Left renal cortex interstitium (tissue), 4 donors: ENCODE results near the gene DCANP1. TPM values are rescaled to one million over a fixed set of nuclear protein-coding genes. Genes with fewer than 3 reads are reported as not detected.
"Not testable (repeated sequence)": the region's sequence is repeated elsewhere in the genome, so short reads cannot be mapped to it uniquely, and the experiment has no call there.

ENCODE experiments used
- DNase-seq, 4 donors: peaks; one replicate each; pipeline ENCODE4 v3.0.0-alpha.2; 2013; ENCODE audit warnings: low read depth in 4 of 4, low spot score in 2 of 4, missing footprints in 1 of 4
- polyA plus RNA-seq, 4 donors: library from polyadenylated mRNA; unstranded; fragments of 120-200 nt; gene quantifications; one replicate each; pipeline ENCODE4 v1.2.1, GENCODE V29; 2013; ENCODE audit not compliant: insufficient read length in 4 of 4

Gene DCANP1, protein sequence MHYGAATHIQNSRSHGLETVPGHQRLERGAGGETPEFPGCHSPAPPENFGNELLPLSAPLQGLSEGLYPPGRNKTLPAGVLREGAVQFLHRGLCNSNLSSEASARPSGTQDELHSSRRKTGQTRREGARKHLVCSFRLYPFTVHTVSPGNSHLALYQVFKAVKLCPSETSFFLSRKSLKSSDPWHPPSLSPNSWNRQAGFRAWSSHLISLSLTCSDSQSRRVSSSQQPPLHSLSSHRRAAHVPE
- polyA plus RNA-seq: under 1 TPM in 2 of 4 donors, not detected in 2; 0.03 to 0.07 TPM

DNA sequence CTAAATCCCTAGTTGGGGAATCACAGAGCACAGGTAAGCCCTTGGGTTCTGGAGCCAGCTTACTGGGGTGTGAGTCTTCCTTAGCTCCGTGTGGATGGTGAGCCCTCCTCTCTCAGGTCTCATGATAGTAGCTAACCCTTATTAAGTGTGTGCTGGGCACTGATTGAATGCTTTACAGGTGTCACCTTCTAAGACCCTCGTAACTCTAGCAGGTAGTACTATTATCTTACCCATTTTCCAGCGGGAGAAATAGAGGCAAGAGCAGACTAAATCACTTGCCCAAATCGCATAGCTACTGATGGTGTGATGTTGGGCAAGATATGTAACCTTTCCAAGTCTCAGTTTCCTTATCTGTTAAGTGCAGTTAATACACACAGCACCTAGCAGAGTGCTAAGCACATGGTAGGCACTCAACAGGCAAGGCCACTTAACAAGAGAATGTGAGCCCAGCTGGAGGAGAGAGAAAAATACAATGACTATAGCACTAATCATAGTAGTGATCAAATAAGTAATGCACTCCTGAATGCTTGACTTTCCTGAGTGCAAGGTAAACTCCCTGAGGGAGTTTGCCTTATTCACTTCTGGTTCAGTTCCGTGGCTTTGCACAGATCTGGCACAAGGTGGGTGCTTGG is at the start of gene DCANP1:
TSS of gene DCANP1 (minus strand) at position 51 of the 632 bp plus-strand sequence. CDS start 240 bp downstream, outside the sequence.
- no peak for DNase-seq

DNA sequence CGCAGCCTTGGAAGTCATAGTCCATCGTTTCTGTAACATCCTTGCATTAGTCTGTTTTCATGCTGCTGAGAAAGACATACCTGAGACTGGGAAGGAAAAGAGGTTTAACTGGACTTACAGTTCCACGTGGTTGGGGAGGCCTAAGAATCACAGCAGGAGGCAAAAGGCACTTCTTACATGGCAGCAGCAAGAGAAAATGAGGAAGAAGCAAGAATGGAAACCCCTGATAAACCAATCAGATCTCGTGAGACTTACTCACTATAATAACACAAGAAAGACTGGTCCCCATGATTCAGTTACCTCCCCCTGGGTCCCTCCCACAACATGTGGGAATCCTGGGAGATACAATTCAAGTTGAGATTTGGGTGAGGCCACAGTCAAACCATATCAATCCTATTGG is 48.4 kb upstream of the DCANP1 start:
- not testable (repeated sequence) for DNase-seq

- DNase-seq: no peak
Observed at GRCh38 chr5:135494196-135494595, 47.0 kb upstream of the DCANP1 start.

GRCh38 chr5:135493406-135494180 is 46.4 kb upstream of the DCANP1 start:
- no peak for DNase-seq

DNA sequence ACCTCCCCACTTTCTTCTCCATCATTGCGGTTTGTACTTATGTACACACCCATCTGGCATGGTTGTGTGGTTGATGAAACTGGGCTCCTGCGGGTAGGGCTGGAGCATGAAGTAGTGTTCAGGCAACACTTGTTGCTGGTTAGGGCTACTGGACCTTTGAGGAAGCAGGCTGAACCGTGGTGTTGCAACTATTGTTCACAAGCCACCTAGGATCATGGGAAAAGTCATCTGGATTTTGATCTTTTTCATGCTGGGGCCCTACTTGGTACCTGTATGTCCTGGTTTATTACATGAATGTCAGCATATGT is 45.1 kb upstream of the DCANP1 start:
- no peak for DNase-seq

GRCh38 chr5:135491552-135492318 is 44.6 kb upstream of the DCANP1 start:
- no peak for DNase-seq

DNA sequence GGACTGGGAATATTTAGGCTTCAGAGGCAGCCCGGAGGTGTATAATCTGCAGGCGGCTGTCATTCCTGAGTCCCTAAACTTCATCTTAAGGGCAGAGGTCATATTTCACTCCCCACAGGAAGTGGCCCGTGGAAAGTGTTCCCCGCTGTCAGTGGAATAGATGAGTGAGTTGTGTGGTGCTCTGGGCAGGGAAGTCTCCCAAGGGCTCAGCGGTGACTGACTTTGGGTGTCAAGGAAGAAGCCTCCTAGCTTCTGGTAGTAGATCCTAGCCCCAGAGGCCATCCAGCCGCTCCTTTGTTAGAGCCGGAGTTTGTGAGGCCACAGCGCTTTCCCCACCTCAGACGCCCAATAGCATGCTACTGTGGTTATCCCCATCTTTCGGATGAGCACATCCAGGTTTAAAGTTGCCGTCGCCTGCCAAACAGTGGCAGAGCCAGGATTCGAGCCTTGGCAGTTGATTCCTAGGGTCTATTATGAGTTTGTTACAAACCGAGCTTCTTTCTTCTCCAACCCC is 43.9 kb upstream of the DCANP1 start:
- no peak for DNase-seq

GRCh38 chr5:135490245-135491037 is 43.3 kb upstream of the DCANP1 start:
- no peak for DNase-seq

DNA sequence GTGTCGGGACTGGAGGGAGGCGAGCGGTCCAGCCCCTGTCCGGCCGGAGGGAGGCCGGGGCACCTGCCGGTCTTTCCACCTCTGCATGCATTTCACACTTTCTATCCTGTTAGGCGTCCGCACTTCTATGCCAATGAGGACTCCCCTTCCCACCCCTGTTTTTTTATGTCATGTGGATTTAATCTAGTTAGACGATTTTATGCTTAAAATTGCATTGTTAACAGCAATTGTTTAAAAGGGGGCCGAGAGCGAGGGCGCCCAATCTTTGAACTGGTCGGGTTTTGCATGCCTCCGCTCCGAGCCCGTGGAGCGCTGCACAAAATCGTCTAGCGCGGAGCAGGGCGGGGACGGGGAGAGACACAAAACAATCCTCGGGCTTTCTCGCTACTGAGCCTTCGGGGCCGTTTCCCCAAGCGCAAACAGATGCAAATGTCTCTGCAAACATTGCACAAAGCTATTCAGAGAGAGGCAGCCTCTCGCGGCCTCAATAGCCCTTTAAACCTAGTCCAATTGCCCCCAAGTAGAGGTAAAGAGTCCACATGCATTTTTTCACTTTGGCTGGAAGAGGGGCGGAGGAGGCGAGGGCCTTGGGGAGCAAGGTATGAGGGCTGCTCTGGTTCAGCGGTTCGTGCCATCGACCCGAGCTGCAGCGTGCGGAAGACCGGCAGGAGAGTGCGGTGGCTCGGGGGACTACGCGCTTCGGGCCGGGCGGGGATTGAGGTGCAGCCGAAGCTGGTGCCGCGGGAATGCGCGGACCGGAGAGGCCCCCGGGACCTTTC is 42.5 kb upstream of the DCANP1 start:
- DNase-seq: no peak

DNA sequence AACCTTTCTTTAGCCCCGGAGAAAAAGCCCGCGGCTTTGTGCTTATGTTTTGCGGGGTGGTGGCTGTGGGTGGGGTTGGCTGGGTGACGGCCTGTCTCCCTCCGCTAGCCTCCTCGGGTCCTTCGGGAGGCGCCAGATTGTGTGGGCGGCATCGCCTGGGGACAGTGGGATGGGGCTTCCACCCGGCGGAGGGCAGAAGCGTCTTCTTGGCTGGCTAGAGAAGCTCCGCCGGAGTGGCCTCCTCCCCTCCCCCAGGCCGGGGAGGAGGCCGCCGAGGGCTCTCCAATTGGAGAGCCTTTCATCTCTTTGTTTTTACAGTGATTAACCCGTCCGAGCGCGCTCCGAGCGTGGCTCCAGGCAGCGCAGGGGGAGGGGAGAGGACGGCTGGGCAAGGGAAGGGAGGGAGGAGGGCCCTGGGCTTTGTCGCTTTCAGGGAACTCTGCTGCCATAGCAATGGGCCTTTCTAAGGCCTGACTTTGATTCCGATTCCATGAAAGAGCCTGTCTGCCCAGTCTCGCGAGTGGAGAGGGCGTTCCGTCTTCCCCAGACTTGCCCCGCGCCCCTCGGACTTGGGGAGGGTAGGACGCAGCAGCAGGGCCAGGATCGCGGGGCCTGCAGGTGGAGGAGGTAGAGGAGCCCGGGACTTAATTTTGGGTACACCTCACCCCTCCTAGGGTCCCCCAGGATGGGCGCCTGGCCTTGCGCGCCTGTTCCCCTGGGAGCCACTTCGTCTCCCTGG is 41.7 kb upstream of the DCANP1 start:
- peak in 2 of 4 donors; percentile 54 to 62 for DNase-seq

- DNase-seq: no peak
Observed at GRCh38 chr5:135487839-135488514, 40.8 kb upstream of the DCANP1 start.

DNA sequence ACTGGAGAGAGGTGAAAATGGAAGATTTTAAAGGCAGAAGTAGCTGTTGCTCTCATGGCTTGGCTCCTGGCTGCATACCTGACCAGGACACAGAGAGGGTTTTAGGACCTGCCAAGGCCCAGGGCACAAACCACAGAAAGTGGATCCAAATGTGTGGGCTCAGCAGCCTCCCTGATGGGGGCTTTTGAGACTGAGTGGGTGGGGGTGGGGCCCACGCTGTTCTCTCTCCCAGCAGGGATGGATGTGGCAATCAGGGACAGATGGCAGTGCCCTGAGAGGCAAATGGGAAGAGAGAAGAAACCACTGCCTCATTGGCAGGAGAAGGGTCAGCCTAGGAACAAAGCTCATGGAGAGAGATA is 39.9 kb upstream of the DCANP1 start:
- no peak for DNase-seq

GRCh38 chr5:135486131-135487036 is 39.2 kb upstream of the DCANP1 start:
- no peak for DNase-seq

DNA sequence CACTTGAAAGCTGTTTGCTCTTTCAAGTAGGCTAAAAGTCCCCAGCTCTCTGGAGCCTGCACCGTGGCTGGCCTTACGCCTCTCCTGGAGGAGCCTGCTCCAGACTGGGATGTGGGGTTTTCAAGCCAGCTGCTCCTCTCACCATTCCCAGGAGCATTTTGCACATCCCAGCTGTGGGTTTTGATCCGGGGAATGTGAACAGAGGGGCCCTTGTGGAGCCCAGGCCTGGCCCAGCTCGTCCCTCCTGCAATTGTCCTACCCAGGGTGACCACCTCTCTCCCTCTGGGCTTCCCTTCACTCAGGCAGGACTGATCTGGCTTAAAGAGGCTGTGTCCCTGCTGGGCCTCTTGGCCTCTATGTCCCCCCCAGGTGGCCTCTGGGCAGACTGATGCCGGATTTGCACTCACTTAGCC is 37.5 kb upstream of the DCANP1 start:
- DNase-seq: no peak

GRCh38 chr5:135483254-135483653 is 36.1 kb upstream of the DCANP1 start:
- no peak for DNase-seq

- no peak for DNase-seq
Observed at GRCh38 chr5:135482381-135482933, 35.3 kb upstream of the DCANP1 start.

- no peak for DNase-seq
Observed at GRCh38 chr5:135481909-135482311, 34.8 kb upstream of the DCANP1 start.
